ENCODE data around the gene MACROD2. TPM values are rescaled to one million over a fixed set of nuclear protein-coding genes. Genes with fewer than 3 reads are reported as not detected.

Gene MACROD2
- total and polyA plus RNA-seq, 8 donors, result 0.78 to 31.3 (median 10.9) TPM; not detected in 1

DNA sequence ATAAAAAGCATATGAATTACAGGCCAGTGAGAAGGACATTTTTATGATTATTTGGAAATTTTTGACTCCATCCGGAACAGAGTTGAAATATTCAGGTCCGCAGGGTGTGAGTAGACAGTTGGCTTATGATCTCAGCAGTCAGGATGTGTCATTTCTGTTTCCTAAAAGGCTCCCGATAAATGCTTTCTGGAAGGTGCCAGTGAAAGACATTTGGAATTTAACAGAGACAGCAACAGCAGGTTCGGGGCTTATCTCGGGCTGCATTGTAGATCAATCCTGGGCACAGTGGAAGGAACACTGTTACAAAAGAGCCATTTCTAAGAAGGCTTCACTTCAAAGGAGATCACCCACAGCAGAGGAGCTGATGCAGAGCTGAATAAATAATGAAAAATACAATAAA lies 1643.5 kb downstream of the MACROD2 start:
- TF ChIP-seq, protein P1, sequence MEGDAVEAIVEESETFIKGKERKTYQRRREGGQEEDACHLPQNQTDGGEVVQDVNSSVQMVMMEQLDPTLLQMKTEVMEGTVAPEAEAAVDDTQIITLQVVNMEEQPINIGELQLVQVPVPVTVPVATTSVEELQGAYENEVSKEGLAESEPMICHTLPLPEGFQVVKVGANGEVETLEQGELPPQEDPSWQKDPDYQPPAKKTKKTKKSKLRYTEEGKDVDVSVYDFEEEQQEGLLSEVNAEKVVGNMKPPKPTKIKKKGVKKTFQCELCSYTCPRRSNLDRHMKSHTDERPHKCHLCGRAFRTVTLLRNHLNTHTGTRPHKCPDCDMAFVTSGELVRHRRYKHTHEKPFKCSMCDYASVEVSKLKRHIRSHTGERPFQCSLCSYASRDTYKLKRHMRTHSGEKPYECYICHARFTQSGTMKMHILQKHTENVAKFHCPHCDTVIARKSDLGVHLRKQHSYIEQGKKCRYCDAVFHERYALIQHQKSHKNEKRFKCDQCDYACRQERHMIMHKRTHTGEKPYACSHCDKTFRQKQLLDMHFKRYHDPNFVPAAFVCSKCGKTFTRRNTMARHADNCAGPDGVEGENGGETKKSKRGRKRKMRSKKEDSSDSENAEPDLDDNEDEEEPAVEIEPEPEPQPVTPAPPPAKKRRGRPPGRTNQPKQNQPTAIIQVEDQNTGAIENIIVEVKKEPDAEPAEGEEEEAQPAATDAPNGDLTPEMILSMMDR (IDR thresholded peaks at IDR 0.05), result no peak
- TF ChIP-seq POLR2A (IDR thresholded peaks at IDR 0.05), result no peak
- no peak for TF ChIP-seq EP300 (IDR thresholded peaks at IDR 0.05)
- Histone ChIP-seq H3K9me3 (no peaks in the 10 kb centered on the region), H3K27ac (no peak overlapping the region), H3K4me1 (peaks cover 0 to 24% (median 7%) of the 10 kb centered on the region in 4 donors), H3K36me3 (no peaks in the 10 kb centered on the region), H3K27me3 (no peaks in the 10 kb centered on the region), H3K4me3 (no peak overlapping the region)
- whole genome bisulfite sequencing, 5 donors, result 82 to 91% (median 84%) methylated on average over 5 of the region's 5 CpGs
- no peak for DNase-seq
- intact Hi-C loops (cut with DNase I; ENCODE audit: low total_unique reads), result no loop called here

DNA sequence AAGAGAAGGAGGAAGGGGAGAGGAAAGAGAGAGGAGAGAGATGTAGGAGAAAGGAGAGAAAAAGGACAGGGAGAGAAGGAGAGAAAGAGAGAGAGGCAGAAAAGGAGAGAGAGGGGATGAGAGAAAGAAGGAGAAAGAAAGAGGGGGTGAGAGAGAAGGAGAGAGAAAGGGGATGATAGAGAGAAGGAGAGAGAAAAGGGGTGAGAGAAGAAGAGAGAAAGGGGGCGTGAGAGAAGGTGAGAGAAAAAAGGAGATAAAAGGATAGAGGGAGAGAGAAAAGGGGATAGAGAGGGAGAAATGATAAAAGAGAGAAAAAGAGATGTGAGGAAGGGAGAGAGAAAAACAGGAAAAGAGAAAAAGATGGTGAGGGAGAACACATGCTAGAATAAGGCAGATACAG lies 1644.5 kb downstream of the MACROD2 start:
- no peaks in the 10 kb centered on the region for H3K36me3 ChIP-seq
- no peak for TF ChIP-seq POLR2AphosphoS5 (IDR thresholded peaks at IDR 0.05)
- TF ChIP-seq, protein P1 (IDR thresholded peaks at IDR 0.05), result no peak
- TF ChIP-seq EP300 (IDR thresholded peaks at IDR 0.05), result no peak
- no peak for TF ChIP-seq POLR2A (IDR thresholded peaks at IDR 0.05)
- WGBS, 5 donors, result 85 to 94% (median 91%) methylated on average over 1 of the region's 1 CpG
- H3K9me3 ChIP-seq, result no peaks in the 10 kb centered on the region
- intact Hi-C loops (cut with DNase I; ENCODE audit: low total_unique reads), result no loop called here
- H3K27me3 ChIP-seq, result no peaks in the 10 kb centered on the region
- H3K4me1 ChIP-seq, result peaks cover 0 to 24% (median 7%) of the 10 kb centered on the region in 4 donors
- H3K27ac ChIP-seq, result no peak overlapping the region
- H3K4me3 ChIP-seq, result no peak overlapping the region
- no peak for DNase-seq

DNA sequence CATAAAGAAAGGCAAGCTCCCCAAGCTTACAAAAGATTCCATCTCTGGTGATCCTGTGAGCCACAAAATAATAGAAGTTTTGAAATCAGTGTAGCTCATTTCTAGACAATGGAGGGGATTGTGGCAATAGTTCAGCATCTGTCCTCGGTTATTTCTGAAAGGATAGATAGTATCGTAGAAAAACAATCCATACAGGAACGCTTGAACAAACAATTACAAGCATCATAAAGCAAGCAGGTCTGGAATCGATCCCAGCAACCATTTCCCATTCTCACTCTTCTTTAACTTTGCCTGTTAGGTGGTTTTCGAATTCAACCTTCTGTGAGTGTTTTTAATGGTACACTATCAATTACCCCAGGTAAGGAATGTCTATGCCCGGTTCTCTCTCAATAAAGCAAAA lies 1646.8 kb downstream of the MACROD2 start:
- Histone ChIP-seq H3K9me3 (no peaks in the 10 kb centered on the region), H3K4me1 (peaks cover 0 to 19% (median 7%) of the 10 kb centered on the region in 4 donors), H3K4me3 (no peak overlapping the region), H3K36me3 (no peaks in the 10 kb centered on the region), H3K27me3 (no peaks in the 10 kb centered on the region), H3K27ac (no peak overlapping the region)
- 76 to 84% (median 82%) methylated on average over 6 of the region's 6 CpGs for WGBS, 5 donors
- TF ChIP-seq POLR2AphosphoS5 (IDR thresholded peaks at IDR 0.05), result no peak
- no peak for TF ChIP-seq POLR2A (IDR thresholded peaks at IDR 0.05)
- TF ChIP-seq, protein P1 (IDR thresholded peaks at IDR 0.05), result no peak
- TF ChIP-seq EP300 (IDR thresholded peaks at IDR 0.05), result no peak
- no peak for DNase-seq
- intact Hi-C loops (cut with DNase I; ENCODE audit: low total_unique reads), result no loop called here

DNA sequence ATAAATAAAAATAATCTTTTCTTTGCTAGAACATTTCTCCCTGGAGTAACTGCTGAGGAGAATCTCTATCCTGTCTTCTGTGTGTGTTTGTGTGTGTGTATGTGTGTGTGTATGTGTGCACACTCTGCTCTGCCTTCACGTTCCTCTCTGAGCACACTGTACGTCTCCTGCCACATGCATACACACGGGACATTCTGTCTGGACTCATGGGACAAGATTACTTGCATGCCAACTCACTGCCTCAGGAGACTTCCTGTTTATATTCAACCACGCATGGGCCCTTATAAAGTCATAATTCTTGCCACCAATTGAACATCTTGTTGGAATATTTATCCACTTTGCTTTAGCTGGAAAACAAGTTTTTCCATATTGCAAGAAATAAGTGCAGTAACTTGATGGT lies 1647.4 kb downstream of the MACROD2 start:
- intact Hi-C loops (cut with DNase I; ENCODE audit: low total_unique reads), result no loop called here
- no peaks in the 10 kb centered on the region for H3K9me3 ChIP-seq

More for the DNA sequence above, 1647.4 kb downstream of the MACROD2 start:
- DNase-seq, result no peak
- no peak overlapping the region for H3K4me3 ChIP-seq
- WGBS, 5 donors, result 58 to 65% (median 61%) methylated on average over 4 of the region's 4 CpGs
- H3K4me1 ChIP-seq, result peaks cover 0 to 13% (median 4%) of the 10 kb centered on the region in 4 donors
- H3K27me3 ChIP-seq, result no peaks in the 10 kb centered on the region
- no peak overlapping the region for H3K27ac ChIP-seq
- no peaks in the 10 kb centered on the region for H3K36me3 ChIP-seq
- TF ChIP-seq POLR2A (IDR thresholded peaks at IDR 0.05) (no peak), EP300 (IDR thresholded peaks at IDR 0.05) (no peak), POLR2AphosphoS5 (IDR thresholded peaks at IDR 0.05) (no peak)
- TF ChIP-seq, protein P1 (IDR thresholded peaks at IDR 0.05), result no peak
